HepG2 (cell line): ENCODE data around the gene CNP. TPM values are rescaled to one million over a fixed set of nuclear protein-coding genes. Genes with fewer than 3 reads are reported as not detected.

Source experiments
- ETS1 ChIP-seq: sonication (generic); formaldehyde crosslinking; IDR thresholded peaks from 2 replicates; pipeline ENCODE4 v1.4.0; 2020; ENCODE audit warnings: missing genetic modification reagents
- ETV5 ChIP-seq: IDR thresholded peaks from 2 replicates; pipeline ENCODE4 v1.6.1; 2018; ENCODE audit warnings: missing biosample characterization, missing genetic modification reagents, inconsistent platforms, borderline replicate concordance
- HNRNPL ChIP-seq: fragments of 200-400 bp; formaldehyde crosslinking; IDR thresholded peaks from 2 replicates; pipeline ENCODE4 v1.6.1; 2017; ENCODE audit warnings: mild to moderate bottlenecking, low read depth, low read length
- MXD4 ChIP-seq: IDR thresholded peaks from 2 replicates; pipeline ENCODE4 v1.6.1; 2016; ENCODE audit warnings: mild to moderate bottlenecking, missing biosample characterization, missing genetic modification reagents
- RFXAP ChIP-seq: sonication (generic); formaldehyde crosslinking; IDR thresholded peaks from 2 replicates; pipeline ENCODE4 v1.4.0; 2020; ENCODE audit warnings: missing genetic modification reagents, borderline replicate concordance
- SAFB2 ChIP-seq: sonication (generic); formaldehyde crosslinking; IDR thresholded peaks from 2 replicates; pipeline ENCODE4 v1.5.1; 2020; ENCODE audit warnings: missing genetic modification reagents, low read depth, mild to moderate bottlenecking, borderline replicate concordance
- TRIM22 ChIP-seq: fragments of 450-650 bp; IDR thresholded peaks from 2 replicates; pipeline ENCODE4 v1.6.1; 2017
- ZBTB10 ChIP-seq: sonication (generic); formaldehyde crosslinking; IDR thresholded peaks from 2 replicates; pipeline ENCODE4 v1.4.0; 2020; ENCODE audit warnings: missing genetic modification reagents, borderline replicate concordance
- ZNF234 ChIP-seq: sonication (generic); formaldehyde crosslinking; conservative IDR thresholded peaks from 2 replicates; pipeline ENCODE4 v1.5.1; 2020; ENCODE audit warnings: mild to moderate bottlenecking, missing genetic modification reagents
- ZNF253 ChIP-seq: sonication (generic); formaldehyde crosslinking; IDR thresholded peaks from 2 replicates; pipeline ENCODE4 v1.8.0; 2022; ENCODE audit warnings: mild to moderate bottlenecking, missing genetic modification reagents, borderline replicate concordance
- ZNF264 ChIP-seq: sonication (generic); formaldehyde crosslinking; IDR thresholded peaks from 2 replicates; pipeline ENCODE4 v1.4.0; 2020; ENCODE audit warnings: missing genetic modification reagents
- ZNF318 ChIP-seq: sonication (generic); formaldehyde crosslinking; IDR thresholded peaks from 2 replicates; pipeline ENCODE4 v1.4.0; 2020; ENCODE audit warnings: mild to moderate bottlenecking, missing genetic modification reagents
- ZNF329 ChIP-seq: sonication (generic); formaldehyde crosslinking; IDR thresholded peaks from 2 replicates; pipeline ENCODE4 v1.9.0; 2021; ENCODE audit warnings: low read depth, mild to moderate bottlenecking, missing genetic modification reagents
- ZNF547 ChIP-seq: sonication (generic); formaldehyde crosslinking; IDR thresholded peaks from 2 replicates; pipeline ENCODE4 v1.5.1; 2020; ENCODE audit warnings: mild to moderate bottlenecking, missing genetic modification reagents
- polyA plus RNA-seq, 8 experiments: library from polyadenylated mRNA; depleted of rRNA in 3 of 8; stranded (reverse) in 7 of 8; unstranded in 1 of 8; fragments of >200 nt; fragmentation: Illumina TruSeq in 4 of 8; extraction: Trizol in 4 of 8; gene quantifications; 2 replicates each; pipeline versions ENCODE4 v1.2.1 to v1.2.3, GENCODE V29; 2011 to 2016; ENCODE audit warnings: low read depth in 4 of 8, missing spikeins in 1 of 8, mixed read lengths in 1 of 8; ENCODE audit not compliant: insufficient read depth in 1 of 8
- total RNA-seq, 5 experiments: library from RNA; depleted of rRNA; stranded (reverse); fragments of >200 nt; fragmentation: Illumina TruSeq; extraction: Trizol; gene quantifications; 2 replicates each; pipeline ENCODE4 v1.2.3, GENCODE V29; 2016; ENCODE audit warnings: low read depth in 1 of 5

The CNP gene
- total and polyA plus RNA-seq, 2 of the 13 experiments (the other 11 are each of a cell fraction or from before 2014, with no cell fraction given) = 97.2 to 161 TPM

- TF ChIP-seq ZNF318 (CRISPR knock-in tag) = peak; percentile 88
- peak; percentile 54 for TF ChIP-seq RFXAP (CRISPR knock-in tag)
- peak; percentile 86; the same call in 1 of the 2 replicates for TF ChIP-seq ZNF547
- peak; percentile 40; the same call in 1 of the 2 replicates for TF ChIP-seq ZBTB10 (CRISPR knock-in tag)
- TF ChIP-seq ZNF253 (CRISPR knock-in tag) = no peak; the same call in 1 of the 2 replicates
- no peak; the same call in none of the 2 replicates for TF ChIP-seq ZNF264
- no peak for TF ChIP-seq TRIM22
- TF ChIP-seq SAFB2 = no peak; the same call in 1 of the 2 replicates
- TF ChIP-seq ZNF329 = peak; percentile 77; the same call in 1 of the 2 replicates
- TF ChIP-seq ETS1 = peak; percentile 63; the same call in 1 of the 2 replicates
- TF ChIP-seq ZNF234 (CRISPR knock-in tag) = peak; percentile 85; the same call in 1 of the 2 replicates
- peak; percentile 53; the same call in 1 of the 2 replicates for TF ChIP-seq MXD4 (CRISPR knock-in tag)
- no peak for TF ChIP-seq HNRNPL
- TF ChIP-seq ETV5 = peak; percentile 51; the same call in 1 of the 2 replicates
Measured at GRCh38 chr17:41966463-41967140, at the start of gene CNP (continued).
